ENCODE data around the gene ATOSA. TPM values are rescaled to one million over a fixed set of nuclear protein-coding genes. Genes with fewer than 3 reads are reported as not detected.

ATOSA gene
- total RNA-seq, 1 experiment from 2014 or later = 21.8 TPM

DNA sequence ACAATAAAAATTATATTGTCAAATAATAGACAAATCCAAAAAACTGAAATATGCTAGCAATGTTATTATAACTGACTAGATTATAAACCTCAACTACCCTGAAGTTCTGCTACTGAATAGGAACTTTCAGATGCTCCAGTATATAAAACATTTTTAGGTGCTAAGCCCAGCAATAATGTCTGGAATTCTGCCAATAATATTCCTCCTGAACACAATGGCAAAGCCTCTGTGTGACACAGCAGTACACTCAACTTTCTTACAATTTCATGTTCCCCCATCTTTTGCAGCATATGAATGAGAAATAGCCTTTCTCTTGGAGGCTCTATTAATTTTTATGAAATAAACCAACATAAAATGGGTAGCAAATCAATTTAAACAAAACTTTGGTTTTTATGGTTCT, 29.5 kb downstream of the ATOSA start:
- no peak overlapping the region for H3K27ac Mint-ChIP-seq (ENCODE audit: unreplicated experiment)
- peaks cover 19% of the 10 kb centered on the region for H3K4me1 Mint-ChIP-seq (ENCODE audit: low read depth, unreplicated experiment)
- CTCF ChIA-PET = no interaction called here
- DNase-seq = no peak
- no peak overlapping the region for H3K4me3 Mint-ChIP-seq (ENCODE audit: low read depth, unreplicated experiment)
- BruUV-seq (replicated peaks) = no TSS peak
- intact Hi-C loops (cut with micrococcal nuclease; ENCODE audit: unreplicated experiment) = no loop called here
- no peaks in the 10 kb centered on the region for H3K9me3 Mint-ChIP-seq (ENCODE audit: low read depth, unreplicated experiment)
- H3K27me3 Mint-ChIP-seq (ENCODE audit: unreplicated experiment) = no peaks in the 10 kb centered on the region
- H3K36me3 Mint-ChIP-seq (ENCODE audit: insufficient read depth, unreplicated experiment) = no peaks in the 10 kb centered on the region
- TF ChIP-seq, protein P1, sequence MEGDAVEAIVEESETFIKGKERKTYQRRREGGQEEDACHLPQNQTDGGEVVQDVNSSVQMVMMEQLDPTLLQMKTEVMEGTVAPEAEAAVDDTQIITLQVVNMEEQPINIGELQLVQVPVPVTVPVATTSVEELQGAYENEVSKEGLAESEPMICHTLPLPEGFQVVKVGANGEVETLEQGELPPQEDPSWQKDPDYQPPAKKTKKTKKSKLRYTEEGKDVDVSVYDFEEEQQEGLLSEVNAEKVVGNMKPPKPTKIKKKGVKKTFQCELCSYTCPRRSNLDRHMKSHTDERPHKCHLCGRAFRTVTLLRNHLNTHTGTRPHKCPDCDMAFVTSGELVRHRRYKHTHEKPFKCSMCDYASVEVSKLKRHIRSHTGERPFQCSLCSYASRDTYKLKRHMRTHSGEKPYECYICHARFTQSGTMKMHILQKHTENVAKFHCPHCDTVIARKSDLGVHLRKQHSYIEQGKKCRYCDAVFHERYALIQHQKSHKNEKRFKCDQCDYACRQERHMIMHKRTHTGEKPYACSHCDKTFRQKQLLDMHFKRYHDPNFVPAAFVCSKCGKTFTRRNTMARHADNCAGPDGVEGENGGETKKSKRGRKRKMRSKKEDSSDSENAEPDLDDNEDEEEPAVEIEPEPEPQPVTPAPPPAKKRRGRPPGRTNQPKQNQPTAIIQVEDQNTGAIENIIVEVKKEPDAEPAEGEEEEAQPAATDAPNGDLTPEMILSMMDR (IDR thresholded peaks at IDR 0.05; ENCODE audit: unreplicated experiment) = no peak

DNA sequence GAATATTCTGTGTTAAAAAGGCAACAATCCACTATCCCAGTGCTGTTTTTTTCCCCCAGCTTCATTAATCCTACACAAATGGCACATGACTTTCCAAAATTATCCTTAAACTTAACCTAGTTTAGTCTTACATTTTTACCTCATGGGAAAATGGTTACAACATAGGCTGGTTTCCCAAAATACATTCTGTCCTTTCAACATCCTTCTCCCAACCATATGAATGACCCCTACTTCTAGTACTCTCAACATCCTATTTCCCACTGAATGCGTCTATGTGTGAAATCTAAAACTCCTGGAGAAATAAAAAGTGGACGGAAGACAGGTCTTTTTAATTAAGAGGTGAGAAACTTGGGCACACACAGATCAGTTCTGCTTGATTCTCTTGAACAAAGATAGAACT, 33.3 kb downstream of the ATOSA start:
- Mint-ChIP-seq H3K27ac (ENCODE audit: unreplicated experiment) (no peak overlapping the region), H3K9me3 (ENCODE audit: low read depth, unreplicated experiment) (no peaks in the 10 kb centered on the region), H3K36me3 (ENCODE audit: insufficient read depth, unreplicated experiment) (no peaks in the 10 kb centered on the region), H3K4me1 (ENCODE audit: low read depth, unreplicated experiment) (no peaks in the 10 kb centered on the region), H3K27me3 (ENCODE audit: unreplicated experiment) (no peaks in the 10 kb centered on the region), H3K4me3 (ENCODE audit: low read depth, unreplicated experiment) (no peak overlapping the region)
- no peak for DNase-seq
- BruUV-seq (replicated peaks) = no TSS peak
- intact Hi-C loops (cut with micrococcal nuclease; ENCODE audit: unreplicated experiment) = no loop called here
- TF ChIP-seq, protein P1 (IDR thresholded peaks at IDR 0.05; ENCODE audit: unreplicated experiment) = no peak
- CTCF ChIA-PET = no interaction called here

DNA sequence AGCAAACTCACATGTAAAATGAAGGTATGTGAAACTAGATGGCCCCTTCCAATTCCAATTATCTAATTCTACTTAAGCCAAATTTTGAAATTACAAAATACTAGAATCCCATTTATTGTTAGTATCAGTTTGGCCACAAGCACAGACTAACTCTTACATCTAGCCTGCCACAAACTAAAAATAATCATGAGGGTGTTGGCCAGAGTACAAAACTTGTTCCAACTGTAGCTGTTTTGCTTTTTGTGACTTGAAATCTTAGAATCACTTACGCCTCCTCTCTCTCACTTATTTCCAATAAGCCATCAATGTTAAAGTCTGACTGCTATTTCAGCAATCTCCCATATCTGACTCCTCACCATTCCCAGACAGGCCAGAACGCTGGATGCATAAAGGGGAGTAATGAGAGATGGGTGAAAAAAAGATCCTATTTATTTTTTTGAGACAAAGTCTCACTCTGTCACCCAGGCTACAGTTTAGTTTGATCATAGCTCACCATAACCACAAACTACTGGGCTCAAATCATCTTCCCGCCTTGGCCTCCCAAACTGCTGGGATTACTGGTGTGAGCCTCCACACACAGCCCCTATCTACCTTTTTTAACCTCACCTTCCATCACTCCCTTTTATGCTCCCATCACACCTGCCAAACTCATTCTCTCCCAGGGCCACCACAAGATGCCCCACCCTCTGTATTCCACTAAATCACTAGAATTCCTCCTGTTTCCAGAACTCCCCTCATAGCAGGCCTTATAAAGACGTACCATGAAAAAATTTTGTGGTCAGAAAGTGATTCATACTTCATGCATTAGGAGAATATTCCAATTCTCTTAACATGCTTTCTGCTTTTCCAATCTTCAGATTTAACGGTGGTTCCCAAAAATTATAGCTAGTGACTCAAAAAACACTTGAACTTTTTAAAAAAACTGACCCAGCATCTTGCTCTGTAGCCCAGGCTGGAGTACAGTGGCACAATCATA, 36.5 kb downstream of the ATOSA start:
- DNase-seq = no peak
- CTCF ChIA-PET = no interaction called here
- Mint-ChIP-seq H3K27me3 (ENCODE audit: unreplicated experiment) (no peaks in the 10 kb centered on the region), H3K27ac (ENCODE audit: unreplicated experiment) (no peak overlapping the region), H3K9me3 (ENCODE audit: low read depth, unreplicated experiment) (no peaks in the 10 kb centered on the region), H3K4me1 (ENCODE audit: low read depth, unreplicated experiment) (no peaks in the 10 kb centered on the region), H3K36me3 (ENCODE audit: insufficient read depth, unreplicated experiment) (no peaks in the 10 kb centered on the region), H3K4me3 (ENCODE audit: low read depth, unreplicated experiment) (no peak overlapping the region)
- no TSS peak for BruUV-seq (replicated peaks)
- TF ChIP-seq, protein P1 (IDR thresholded peaks at IDR 0.05; ENCODE audit: unreplicated experiment) = no peak
- intact Hi-C loops (cut with micrococcal nuclease; ENCODE audit: unreplicated experiment) = no loop called here

DNA sequence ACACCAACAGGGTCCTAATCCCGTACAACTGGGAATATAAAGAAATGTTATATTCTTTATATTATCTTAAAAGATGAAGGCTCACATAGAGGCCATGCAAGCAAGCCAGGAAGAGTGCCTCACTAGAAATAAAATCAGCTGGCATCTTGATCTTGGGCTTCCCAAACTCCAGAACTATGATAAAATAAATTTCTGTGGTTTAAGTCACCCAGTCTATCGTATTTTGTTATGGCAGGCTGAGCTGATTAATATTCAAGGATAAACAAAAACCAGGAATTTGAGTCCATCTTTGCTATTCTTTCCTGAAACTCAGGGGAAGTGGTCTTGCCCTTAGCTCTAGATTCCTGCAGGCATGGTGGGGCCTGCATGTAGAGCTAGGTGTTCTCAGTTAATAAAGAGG, 42.7 kb downstream of the ATOSA start:
- CTCF ChIA-PET = no interaction called here
- Mint-ChIP-seq H3K9me3 (ENCODE audit: low read depth, unreplicated experiment) (no peaks in the 10 kb centered on the region), H3K4me1 (ENCODE audit: low read depth, unreplicated experiment) (no peaks in the 10 kb centered on the region), H3K4me3 (ENCODE audit: low read depth, unreplicated experiment) (no peak overlapping the region), H3K27me3 (ENCODE audit: unreplicated experiment) (no peaks in the 10 kb centered on the region), H3K36me3 (ENCODE audit: insufficient read depth, unreplicated experiment) (no peaks in the 10 kb centered on the region), H3K27ac (ENCODE audit: unreplicated experiment) (no peak overlapping the region)
- intact Hi-C loops (cut with micrococcal nuclease; ENCODE audit: unreplicated experiment) = no loop called here
- no peak for DNase-seq
- TF ChIP-seq, protein P1 (IDR thresholded peaks at IDR 0.05; ENCODE audit: unreplicated experiment) = no peak
- no TSS peak for BruUV-seq (replicated peaks)
